ENCODE results near the gene GDF9.

GDF9 gene

GRCh38 chr5:132816083-132816482 lies 50.2 kb downstream of the GDF9 start:
- DNase-seq: no peak

DNA sequence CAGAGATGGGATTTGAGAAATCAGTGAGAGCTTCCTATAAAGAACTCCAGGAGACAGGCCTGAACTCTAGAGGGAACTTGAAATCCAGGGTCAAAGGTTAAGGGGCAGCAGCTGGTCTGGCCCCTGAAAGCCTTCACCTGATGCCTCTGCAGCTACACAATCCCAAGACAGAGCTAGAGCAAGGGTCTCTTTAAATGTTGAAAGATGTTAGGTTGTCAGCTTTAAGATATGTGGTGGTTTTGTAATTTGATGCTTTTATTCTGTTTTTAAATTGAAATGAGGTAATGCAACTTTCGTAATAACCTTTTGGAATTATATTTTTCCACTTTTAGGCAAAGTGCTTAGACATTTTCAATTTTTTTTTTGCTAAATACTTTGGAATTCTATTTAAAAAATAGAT lies 50.8 kb downstream of the GDF9 start:
- DNase-seq: no peak

DNA sequence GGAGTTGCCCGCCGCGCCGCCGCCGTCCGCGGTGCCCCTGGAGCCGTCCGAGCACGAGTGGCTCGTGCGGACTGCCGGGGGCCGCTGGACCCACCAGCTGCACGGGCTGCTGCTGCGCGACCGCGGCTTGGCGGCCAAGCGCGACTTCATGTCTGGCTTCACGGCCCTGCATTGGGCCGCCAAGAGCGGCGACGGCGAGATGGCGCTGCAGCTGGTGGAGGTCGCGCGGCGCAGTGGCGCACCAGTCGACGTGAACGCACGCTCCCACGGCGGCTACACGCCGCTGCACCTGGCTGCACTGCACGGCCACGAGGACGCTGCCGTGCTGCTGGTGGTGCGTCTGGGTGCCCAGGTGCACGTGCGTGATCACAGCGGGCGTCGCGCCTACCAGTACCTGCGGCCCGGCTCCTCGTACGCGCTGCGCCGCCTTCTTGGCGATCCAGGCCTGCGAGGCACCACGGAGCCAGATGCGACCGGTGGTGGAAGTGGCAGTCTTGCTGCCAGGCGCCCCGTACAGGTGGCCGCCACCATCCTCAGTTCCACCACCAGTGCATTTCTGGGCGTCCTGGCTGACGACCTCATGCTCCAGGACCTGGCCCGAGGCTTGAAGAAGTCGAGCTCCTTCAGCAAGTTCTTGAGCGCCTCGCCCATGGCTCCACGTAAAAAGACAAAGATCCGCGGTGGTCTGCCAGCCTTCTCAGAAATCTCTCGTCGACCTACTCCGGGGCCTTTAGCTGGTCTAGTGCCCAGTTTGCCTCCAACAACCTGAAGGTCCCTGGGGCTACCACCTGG lies 51.6 kb downstream of the GDF9 start:
- DNase-seq: no peak

GRCh38 chr5:132813599-132814502 lies 52.4 kb downstream of the GDF9 start:
- DNase-seq: no peak

DNA sequence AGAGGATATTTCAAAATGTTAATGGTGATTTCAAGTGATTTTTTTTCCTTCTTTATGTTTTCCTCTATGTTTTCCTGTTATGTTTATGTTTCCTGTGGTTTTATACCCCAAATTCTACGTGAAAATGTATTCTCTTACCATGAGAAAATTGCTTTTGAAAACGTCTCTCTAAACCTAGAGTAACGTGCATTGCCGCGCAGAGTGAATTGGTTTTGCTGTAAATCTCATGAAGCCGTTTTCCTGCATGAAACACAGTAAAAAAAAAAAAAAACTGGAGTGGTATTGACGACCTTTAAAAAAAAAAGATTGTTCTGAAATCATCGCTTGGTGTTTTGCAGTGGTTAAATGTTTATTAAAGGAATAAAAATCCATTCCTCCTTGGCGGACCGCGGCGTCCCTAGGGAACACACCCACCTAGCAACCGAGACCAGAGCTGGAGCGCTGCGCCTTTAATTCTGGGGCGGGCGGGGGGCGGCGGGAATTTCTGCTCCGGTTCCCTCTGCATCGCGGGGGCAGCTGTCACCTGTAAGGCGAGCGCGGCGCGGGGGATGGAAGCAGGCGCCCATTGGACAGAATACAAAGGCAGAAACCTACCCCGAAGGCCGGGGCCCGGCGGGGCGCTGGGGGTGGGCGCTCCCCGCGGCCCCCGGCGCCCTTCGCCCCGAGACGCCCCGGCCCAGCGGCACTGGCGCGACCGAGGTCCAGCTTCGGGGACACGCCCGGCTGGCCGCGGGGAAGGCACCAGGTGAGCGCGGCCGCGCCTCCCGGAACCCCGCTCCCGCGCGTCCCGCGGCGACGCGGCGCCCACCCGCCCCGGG lies 53.3 kb downstream of the GDF9 start, which contains the start of gene SOWAHA:
Gene SOWAHA (plus strand): TSS at position 522 of the 818 bp plus-strand sequence. CDS start 320 bp downstream, outside the sequence.
- DNase-seq: no peak

DNA sequence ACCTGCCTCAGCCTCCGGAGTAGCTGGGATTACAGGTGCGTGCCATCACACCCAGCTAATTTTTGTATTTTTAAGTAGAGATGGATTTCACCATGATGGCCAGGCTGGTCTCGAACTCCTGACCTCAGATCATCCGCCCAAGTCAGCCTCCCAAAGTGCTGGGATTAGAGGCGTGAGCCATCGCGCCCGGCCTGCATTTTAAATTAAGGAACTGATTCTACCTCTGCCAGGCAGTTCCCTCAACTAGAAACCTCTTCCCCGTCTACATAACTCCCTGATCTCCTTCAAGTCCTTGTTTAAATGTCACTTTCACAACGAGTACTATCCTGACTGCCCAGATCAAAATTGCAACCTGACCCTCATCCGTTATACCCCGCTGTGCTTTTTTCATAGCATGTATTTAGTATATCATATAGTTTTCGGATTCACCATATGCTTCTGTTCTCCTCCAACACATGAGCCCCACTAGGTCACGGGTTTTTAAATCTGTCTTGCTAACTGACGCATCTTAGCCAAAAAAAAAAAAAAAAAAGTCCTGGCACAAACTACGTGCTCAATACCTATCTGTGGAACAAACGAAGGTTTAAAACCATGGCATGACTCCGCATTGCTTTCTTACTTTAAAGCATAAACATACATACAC lies 54.0 kb downstream of the GDF9 start:
- DNase-seq: no peak
